Sigmoid colon (tissue), 7 donors: ENCODE measurements around the gene RAB4B. TPM values are rescaled to one million over a fixed set of nuclear protein-coding genes. Genes with fewer than 3 reads are reported as not detected.
A peak's percentile ranks its signal among the peaks of the same experiment; 100 is the strongest.

ENCODE experiments used
- DNase-seq: peaks from one replicate; pipeline ENCODE4 v3.0.0-alpha.2; 2019
- H3K27ac ChIP-seq, 4 donors: fragments of 200-600 bp; sonication (generic); one replicate each; pipeline ENCODE4 v1.5.1; 2016 to 2019; ENCODE audit warnings: mild to moderate bottlenecking in 1 of 4
- H3K27me3 ChIP-seq, 3 donors: fragments of 200-600 bp; sonication (generic); one replicate each; pipeline ENCODE4 v1.5.1; 2019; ENCODE audit warnings: mild to moderate bottlenecking in 1 of 3
- H3K36me3 ChIP-seq, 4 donors: fragments of 200-600 bp; sonication (generic); one replicate each; pipeline ENCODE4 v1.5.1; 2016 to 2019
- H3K4me1 ChIP-seq, 4 donors: fragments of 200-600 bp; sonication (generic); one replicate each; pipeline ENCODE4 v1.5.1; 2017 to 2019
- H3K4me3 ChIP-seq, 4 donors: fragments of 200-600 bp; sonication (generic); one replicate each; pipeline ENCODE4 v1.5.1; 2017 to 2019; ENCODE audit warnings: mild to moderate bottlenecking in 2 of 4, moderate library complexity in 1 of 4
- H3K9me3 ChIP-seq, 4 donors: fragments of 200-600 bp in 3 of 4; sonication (generic) in 3 of 4; one replicate each; pipeline versions ENCODE4 v1.5.1 to v1.6.1; 2013 to 2019
- EP300 ChIP-seq, 4 donors: sonication (generic); formaldehyde crosslinking; IDR thresholded peaks; one replicate each; pipeline ENCODE4 v1.6.1; 2017; ENCODE audit warnings: antibody characterized with exemption in 4 of 4
- POLR2A ChIP-seq, 2 donors: fragments of 450-650 bp; IDR thresholded peaks; one replicate each; pipeline ENCODE4 v1.6.1; 2016; ENCODE audit warnings: antibody characterized with exemption in 2 of 2, mild to moderate bottlenecking in 2 of 2, moderate library complexity in 2 of 2
- POLR2AphosphoS5 ChIP-seq, 4 donors: sonication (generic); formaldehyde crosslinking; IDR thresholded peaks; one replicate each; pipeline ENCODE4 v1.6.1; 2017; ENCODE audit warnings: antibody characterized with exemption in 4 of 4
- WGBS, 2 donors: extraction: QIAGEN DNeasy Blood & Tissue Kit; methylation state at CpG; one replicate each; pipeline ENCODE4 v1.1.7; 2013; 5-methylcytosine and 5-hydroxymethylcytosine counted together
- intact Hi-C: fragments of 100-400 bp; cut with DNase I; formaldehyde crosslinking; loops from one replicate; pipeline ENCODE4 v1.15.1; 2023
- polyA plus RNA-seq, 3 donors: library from polyadenylated mRNA; stranded (reverse); fragments of 200-250 nt; gene quantifications; one replicate each; pipeline ENCODE4 v1.2.3, GENCODE V29; 2013
- total RNA-seq, 4 donors: library from RNA; depleted of rRNA; stranded (reverse); fragments of >200 nt; gene quantifications; one replicate each; pipeline ENCODE4 v1.1.0, GENCODE V29; 2016
- TF ChIP-seq, protein P1 (sequence below), 4 experiments: fragments of 450-650 bp in 3 of 4; fragments of 200-600 bp in 1 of 4; IDR thresholded peaks; one replicate each; pipeline ENCODE4 v1.5.1; 2016 to 2019; ENCODE audit warnings: antibody characterized with exemption in 4 of 4, mild to moderate bottlenecking in 3 of 4, moderate library complexity in 2 of 4
- donor health status: healthy with polysubstance abuse.
- donor health status: Bipolar disorder and iron deficiency.
- donor health status: healthy.

The RAB4B gene
- total and polyA plus RNA-seq, 7 donors = 15.6 to 76.5 (median 21.3) TPM

DNA sequence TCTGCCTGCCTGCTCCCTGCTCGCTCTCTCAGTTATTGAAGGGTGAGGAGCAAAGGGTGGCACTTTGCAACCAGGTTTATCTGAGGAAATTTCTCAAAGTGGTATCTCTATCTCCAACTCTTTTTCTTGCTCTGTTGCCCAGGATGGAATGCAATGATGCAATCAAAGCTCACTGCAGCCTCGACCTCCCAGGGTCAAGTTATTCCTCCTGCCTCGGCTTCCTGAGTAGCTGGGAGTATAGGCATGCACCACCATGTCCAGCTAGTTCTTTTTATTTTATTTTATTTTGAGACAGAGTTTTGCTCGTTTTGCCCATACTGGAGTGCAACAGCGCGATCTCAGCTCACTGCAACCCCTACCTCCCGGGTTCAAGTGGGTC is 32.7 kb upstream of the RAB4B start:
- H3K27me3 ChIP-seq = no peaks in the 10 kb centered on the region
- H3K36me3 ChIP-seq = peaks cover 0 to 3% (median 1%) of the 10 kb centered on the region in 4 donors
- peak overlapping the region in 3 of 4 donors; percentile 10 to 31 (median 17) for H3K27ac ChIP-seq
- intact Hi-C loops = no loop called here
- TF ChIP-seq EP300 (IDR thresholded peaks at IDR 0.05) = no peak
- no peak for TF ChIP-seq POLR2AphosphoS5 (IDR thresholded peaks at IDR 0.05)
- TF ChIP-seq, protein P1, sequence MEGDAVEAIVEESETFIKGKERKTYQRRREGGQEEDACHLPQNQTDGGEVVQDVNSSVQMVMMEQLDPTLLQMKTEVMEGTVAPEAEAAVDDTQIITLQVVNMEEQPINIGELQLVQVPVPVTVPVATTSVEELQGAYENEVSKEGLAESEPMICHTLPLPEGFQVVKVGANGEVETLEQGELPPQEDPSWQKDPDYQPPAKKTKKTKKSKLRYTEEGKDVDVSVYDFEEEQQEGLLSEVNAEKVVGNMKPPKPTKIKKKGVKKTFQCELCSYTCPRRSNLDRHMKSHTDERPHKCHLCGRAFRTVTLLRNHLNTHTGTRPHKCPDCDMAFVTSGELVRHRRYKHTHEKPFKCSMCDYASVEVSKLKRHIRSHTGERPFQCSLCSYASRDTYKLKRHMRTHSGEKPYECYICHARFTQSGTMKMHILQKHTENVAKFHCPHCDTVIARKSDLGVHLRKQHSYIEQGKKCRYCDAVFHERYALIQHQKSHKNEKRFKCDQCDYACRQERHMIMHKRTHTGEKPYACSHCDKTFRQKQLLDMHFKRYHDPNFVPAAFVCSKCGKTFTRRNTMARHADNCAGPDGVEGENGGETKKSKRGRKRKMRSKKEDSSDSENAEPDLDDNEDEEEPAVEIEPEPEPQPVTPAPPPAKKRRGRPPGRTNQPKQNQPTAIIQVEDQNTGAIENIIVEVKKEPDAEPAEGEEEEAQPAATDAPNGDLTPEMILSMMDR (IDR thresholded peaks at IDR 0.05) = no peak
- TF ChIP-seq POLR2A (IDR thresholded peaks at IDR 0.05) = no peak
- no peak for DNase-seq
- 84 to 87% methylated on average over 7 of the region's 7 CpGs for WGBS, 2 donors
- no peak overlapping the region for H3K4me3 ChIP-seq
- H3K4me1 ChIP-seq = peaks cover 0 to 31% (median 12%) of the 10 kb centered on the region in 4 donors
- H3K9me3 ChIP-seq = no peaks in the 10 kb centered on the region

DNA sequence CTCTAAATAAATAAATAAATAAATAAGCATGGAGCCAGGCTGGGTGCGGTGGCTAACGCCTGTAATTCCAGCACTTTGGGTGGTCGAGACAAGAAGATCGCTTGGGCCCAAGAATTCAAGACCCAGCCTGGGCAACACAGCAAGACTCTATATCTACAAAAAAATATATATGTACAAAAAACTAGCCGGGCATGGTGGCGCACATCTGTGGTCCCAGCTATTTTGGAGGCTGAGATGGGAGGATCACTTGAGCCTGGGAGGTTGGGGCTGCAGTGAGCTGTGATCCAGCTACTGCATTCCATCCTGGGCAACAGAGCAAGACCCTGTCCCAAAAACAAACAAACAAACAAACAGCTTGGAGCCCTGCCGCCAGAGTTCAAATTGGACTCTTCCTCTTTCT is 30.5 kb upstream of the RAB4B start:
- intact Hi-C loops = no loop called here
- Histone ChIP-seq H3K27ac (no peak overlapping the region), H3K4me3 (no peak overlapping the region), H3K9me3 (no peaks in the 10 kb centered on the region), H3K27me3 (no peaks in the 10 kb centered on the region), H3K36me3 (peaks cover 0 to 3% (median 0%) of the 10 kb centered on the region in 4 donors), H3K4me1 (peaks cover 0 to 32% (median 22%) of the 10 kb centered on the region in 4 donors)
- 96 to 97% methylated on average over 7 of the region's 7 CpGs for WGBS, 2 donors
- TF ChIP-seq POLR2A (IDR thresholded peaks at IDR 0.05) (no peak), POLR2AphosphoS5 (IDR thresholded peaks at IDR 0.05) (no peak), EP300 (IDR thresholded peaks at IDR 0.05) (no peak)
- TF ChIP-seq, protein P1 (IDR thresholded peaks at IDR 0.05) = no peak
- no peak for DNase-seq

DNA sequence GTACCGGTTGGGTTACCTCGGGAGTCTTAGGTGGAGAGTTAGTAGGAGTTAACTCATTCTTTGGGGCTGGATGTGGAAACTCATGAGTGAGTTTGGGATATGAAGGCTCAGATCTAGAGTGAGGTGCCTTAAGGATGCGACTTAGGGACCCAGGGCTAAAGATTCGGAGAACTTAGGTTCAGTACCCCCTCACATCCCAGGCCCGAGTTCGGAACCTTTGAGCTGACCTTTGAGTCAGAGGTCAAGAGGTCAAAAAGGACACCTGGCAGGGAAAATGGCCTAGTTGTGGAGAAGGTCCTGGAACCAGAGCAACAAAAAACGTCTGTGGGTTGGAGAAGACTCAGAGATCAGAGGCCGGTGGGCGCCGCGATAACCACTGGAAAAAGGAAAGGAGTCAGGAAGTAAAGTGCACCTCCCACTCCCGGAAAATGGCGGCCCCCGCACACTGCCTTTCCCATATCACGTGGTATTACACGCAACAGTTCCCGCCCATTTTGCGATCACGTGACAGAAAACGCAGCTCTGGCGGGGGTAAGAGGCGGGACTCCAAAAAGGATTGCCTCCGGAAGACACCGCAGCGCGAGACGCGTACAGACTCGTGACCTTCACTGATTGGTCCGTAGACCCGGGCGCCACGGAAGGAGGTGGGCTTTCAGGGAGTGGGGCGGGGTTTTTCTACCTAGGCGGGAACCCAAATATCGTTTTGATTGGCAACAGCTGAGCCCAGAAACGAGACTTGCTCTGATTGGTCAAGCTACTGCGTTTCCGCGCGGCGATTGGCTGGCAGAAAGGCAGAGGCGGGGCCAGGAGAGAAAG is 27.8 kb upstream of the RAB4B start, which contains the start of gene ACTMAP:
Gene ACTMAP, minus strand, starts transcription at position 420 of the 816 bp plus-strand sequence. CDS start 674 bp downstream, outside the sequence.
- peaks cover 0 to under 1% (median 0%) of the 10 kb centered on the region in 4 donors for H3K36me3 ChIP-seq
- DNase-seq = peak; percentile 100
- peaks cover 0 to 57% (median 45%) of the 10 kb centered on the region in 4 donors for H3K4me1 ChIP-seq
- intact Hi-C loops = loop anchor here (1.0 to 2.0 kb wide), 2 partner anchors 32 to 49 kb away; partner anchors contain the start of gene EGLN2
- peak within 1 kb of the TSS; percentile 64 to 73 (median 71) for H3K4me3 ChIP-seq
- peak within 1 kb of the TSS; percentile 86 to 96 (median 94) for H3K27ac ChIP-seq
- 0 to 1% methylated on average over 43 of the region's 43 CpGs for WGBS, 2 donors
- H3K9me3 ChIP-seq = no peaks in the 10 kb centered on the region
- TF ChIP-seq, protein P1 (IDR thresholded peaks at IDR 0.05) = no peak
- TF ChIP-seq POLR2A (IDR thresholded peaks at IDR 0.05) (peak; percentile 66 to 81), EP300 (IDR thresholded peaks at IDR 0.05) (peak in 2 of 4 donors; percentile 8 to 78), POLR2AphosphoS5 (IDR thresholded peaks at IDR 0.05) (peak; percentile 91 to 95 (median 92))
- no peaks in the 10 kb centered on the region for H3K27me3 ChIP-seq

DNA sequence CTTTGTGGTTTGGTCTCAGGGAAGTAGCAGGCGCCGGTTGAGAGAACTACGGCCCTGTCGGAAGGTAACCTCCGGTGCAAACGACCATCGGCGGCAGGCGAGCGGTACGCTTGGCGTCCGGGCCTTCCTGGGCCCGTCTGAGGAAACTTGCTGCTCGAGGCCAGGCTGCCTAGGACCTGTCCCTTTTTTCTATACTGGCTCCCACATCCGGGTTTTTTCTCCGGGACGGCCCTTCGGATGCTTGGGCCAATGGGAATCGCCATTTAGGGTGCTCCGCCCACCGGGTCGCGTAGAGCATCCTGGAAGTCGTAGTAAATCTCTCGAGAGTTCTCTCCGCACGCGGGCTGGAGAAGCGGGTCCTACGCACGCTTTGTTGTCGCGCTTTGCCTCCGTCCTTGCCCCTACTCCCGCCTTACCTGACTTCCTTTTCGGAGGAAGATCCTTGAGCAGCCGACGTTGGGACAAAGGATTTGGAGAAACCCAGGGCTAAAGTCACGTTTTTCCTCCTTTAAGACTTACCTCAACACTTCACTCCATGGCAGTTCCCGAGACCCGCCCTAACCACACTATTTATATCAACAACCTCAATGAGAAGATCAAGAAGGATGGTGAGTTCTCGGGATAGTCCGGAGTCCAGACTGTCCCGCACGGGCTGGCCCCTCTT is 27.0 kb upstream of the RAB4B start, which contains the start of gene SNRPA:
Gene SNRPA, plus strand, starts transcription at position 330 of the 664 bp plus-strand sequence. Its CDS starts 206 bp downstream, at position 536.
- intact Hi-C loops = loop anchor here (1.0 to 2.0 kb wide), 2 partner anchors 33 to 48 kb away; partner anchors contain the start of gene EGLN2
- no peaks in the 10 kb centered on the region for H3K27me3 ChIP-seq
- H3K36me3 ChIP-seq = peaks cover 0 to 4% (median 0%) of the 10 kb centered on the region in 4 donors
- peak; percentile 99 for DNase-seq
- no peaks in the 10 kb centered on the region for H3K9me3 ChIP-seq
- peaks cover 0 to 64% (median 51%) of the 10 kb centered on the region in 4 donors for H3K4me1 ChIP-seq
- TF ChIP-seq EP300 (IDR thresholded peaks at IDR 0.05) (no peak), POLR2AphosphoS5 (IDR thresholded peaks at IDR 0.05) (peak; percentile 88 to 96 (median 96)), POLR2A (IDR thresholded peaks at IDR 0.05) (peak; percentile 72 to 90)
- TF ChIP-seq, protein P1 (IDR thresholded peaks at IDR 0.05) = no peak
- H3K27ac ChIP-seq = peak within 1 kb of the TSS; percentile 86 to 96 (median 94)
- 0% methylated on average over 46 of the region's 46 CpGs for WGBS, 2 donors
- peak within 1 kb of the TSS; percentile 64 to 73 (median 71) for H3K4me3 ChIP-seq
